NCI-H748 treated with DMSO at 0.1 percent for 48 hours (cell line): ENCODE results near the gene MRPS2.
"Not testable (repeated sequence)": the region's sequence is repeated elsewhere in the genome, so short reads cannot be mapped to it uniquely, and the experiment has no call there.

ENCODE experiments used
- DNase-seq: peaks from one replicate; lab custom pipeline; 2025; lab: John Stamatoyannopoulos, UW

MRPS2 gene

DNA sequence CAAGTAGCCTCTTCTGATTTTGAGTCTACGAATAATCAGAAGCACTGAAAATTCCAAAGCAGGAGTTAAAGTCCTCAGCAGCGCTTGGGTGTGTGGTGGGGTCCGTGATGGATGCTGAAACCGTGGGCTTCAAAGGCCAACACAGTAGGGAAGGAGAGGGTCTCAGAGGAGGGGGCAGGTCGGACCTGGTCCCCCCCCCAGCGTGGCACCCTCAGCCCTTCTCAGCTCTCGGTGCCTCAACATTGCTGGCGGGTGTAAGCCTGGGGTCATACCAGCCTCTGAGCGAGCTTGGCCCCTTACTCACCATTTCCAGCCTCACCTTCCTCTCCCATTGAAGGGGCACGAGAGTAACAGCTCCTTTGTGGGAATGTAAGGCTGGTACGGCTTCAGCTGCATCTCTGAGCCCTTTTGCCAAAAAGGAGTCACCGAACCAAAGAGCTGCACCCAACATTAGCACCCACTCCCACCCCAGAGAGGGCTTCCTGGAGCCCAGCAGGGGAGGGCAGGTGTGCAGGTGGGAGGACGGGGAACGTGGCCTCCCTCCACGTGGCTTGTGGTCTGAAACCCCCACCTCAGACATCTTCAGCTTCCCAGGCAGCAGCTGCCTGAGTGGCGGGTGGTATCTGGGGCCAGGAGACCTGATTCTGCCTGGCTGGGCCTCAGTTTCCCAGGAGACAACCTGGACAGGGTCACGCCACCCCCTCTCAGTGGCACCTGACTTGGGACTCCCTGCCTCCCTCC, 14.0 kb downstream of the MRPS2 start:
- no peak for DNase-seq

DNA sequence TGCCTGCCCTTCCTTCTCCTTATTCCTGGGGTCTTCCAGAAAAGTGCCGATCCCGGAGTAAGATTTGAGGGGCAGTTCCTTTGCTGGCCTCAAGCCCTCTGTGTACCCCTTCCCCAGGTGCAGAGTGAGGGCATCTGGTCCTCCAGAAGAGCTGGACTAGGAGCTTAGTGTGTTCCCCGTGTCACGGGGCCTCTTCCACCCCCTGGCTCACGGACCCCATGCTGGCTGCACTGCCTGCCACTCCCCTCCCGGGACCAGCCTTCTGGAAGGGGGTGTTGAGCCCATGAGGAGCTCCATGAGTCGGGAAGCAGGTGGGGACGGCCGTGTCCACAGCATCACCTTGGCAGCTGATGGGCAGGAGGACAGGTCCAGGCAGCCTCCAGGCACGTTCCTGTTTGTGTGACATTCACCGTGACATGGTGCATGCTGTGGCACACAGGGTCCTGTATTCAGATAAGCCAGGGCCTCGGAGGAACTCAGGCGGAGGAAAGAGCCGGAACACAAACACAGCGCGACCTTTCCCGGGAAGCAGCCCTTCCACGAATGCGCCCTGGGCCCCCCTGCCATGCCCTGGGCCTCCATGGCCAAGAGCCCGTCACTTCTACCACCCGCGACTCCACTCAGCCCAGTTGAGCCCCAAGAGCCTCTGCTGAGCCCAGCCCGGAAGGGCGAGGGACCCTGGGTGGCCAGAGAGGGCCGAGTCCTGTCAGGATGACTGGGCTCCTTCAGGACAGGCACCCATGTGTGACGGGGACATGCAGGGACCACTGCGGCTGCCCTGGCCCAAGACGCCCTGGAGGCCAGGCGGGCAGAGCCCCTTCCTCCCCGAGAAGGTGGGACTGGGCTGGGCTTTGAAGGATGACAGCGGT, 14.8 kb downstream of the MRPS2 start:
- no peak for DNase-seq

DNA sequence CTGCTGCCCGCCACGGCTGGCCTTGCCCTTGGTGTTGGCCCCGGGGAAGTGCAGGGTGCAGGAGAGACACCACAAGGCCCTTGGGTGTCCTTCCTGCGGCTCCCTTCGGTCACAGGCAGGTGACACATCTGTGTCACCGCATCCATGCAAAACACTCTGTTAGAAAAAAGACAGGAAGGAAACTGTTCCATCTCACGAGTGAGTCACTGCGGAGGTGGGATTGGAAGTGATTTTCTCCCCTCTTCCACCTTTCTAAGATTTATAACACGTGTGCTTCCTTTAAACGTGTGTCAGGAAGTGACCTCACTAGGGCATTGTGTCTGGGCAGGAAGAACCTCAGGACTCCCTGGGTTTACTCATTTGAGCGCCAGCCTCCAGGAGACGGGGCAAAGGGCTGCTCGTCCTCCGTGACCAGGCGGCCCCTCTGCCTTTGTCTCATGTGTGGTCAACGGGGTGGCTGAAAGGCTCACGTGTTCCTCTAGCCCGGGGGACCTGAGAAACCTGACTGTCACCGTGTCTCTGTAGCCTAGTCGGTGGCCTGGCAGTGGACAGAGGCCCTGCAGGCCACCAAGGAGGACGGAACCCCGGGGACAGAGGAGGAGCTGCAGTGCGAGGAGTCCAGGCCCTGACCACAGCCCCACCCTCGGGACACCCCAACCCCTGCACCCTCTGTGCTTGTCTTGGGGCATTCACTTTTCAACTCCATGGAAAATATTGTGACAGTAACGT, 15.8 kb downstream of the MRPS2 start:
- DNase-seq, result no peak

DNA sequence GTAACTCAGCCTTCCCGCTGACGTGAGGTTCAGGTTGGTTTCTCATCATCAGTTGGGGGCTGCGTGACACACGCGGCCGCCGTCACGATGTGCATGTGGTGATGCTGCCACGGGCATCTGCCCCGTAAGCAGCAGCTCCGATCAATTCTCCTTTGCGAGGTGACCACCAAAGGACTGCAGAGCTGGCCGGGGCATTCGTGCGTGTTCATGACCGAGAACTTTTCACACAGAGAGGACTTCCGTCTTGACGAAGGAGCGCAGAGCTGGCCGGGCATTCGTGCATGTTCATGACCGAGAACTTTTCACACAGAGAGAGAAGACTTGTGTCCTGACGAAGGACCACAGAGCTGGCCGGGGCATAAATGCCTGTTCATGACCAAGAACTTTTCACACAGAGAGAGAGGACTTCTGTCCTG, 16.9 kb downstream of the MRPS2 start:
- no peak for DNase-seq

DNA sequence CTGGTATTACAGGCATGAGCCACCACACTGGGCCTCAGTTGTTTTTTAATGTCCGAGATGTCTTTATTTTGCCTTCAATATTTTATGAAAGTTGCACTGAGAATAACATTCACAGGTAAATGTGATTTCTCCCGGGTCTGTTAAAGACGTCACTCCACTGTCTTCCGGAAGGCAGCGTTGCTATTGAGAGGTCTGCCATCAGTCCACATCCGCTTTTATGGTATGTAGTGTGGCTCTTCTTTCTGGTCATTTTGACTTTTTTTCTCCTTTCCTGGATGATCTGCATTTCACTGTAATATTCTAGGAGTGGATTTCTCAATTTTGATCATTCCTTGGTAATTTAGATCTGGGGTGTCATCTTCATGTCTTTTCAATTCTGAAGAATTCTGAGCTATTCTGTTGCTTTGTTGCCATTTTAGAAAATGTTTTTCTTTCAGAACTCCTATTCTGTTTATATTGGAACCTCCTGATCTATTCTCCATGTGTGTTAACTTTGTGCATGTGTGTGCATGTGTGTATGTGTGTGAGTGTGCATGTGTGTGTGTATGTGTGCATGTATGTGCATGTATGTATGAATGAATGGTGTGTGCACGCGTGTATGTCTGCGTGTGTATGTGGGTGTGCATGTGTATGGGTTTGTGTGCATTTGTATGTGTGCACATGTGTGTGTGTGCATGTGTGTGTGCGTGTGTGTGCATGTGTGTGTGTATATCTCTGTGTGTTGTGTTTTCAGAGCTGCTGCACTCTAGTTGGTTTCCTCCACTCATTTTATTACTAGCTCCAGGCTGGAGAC, 18.9 kb downstream of the MRPS2 start:
- no peak for DNase-seq

DNA sequence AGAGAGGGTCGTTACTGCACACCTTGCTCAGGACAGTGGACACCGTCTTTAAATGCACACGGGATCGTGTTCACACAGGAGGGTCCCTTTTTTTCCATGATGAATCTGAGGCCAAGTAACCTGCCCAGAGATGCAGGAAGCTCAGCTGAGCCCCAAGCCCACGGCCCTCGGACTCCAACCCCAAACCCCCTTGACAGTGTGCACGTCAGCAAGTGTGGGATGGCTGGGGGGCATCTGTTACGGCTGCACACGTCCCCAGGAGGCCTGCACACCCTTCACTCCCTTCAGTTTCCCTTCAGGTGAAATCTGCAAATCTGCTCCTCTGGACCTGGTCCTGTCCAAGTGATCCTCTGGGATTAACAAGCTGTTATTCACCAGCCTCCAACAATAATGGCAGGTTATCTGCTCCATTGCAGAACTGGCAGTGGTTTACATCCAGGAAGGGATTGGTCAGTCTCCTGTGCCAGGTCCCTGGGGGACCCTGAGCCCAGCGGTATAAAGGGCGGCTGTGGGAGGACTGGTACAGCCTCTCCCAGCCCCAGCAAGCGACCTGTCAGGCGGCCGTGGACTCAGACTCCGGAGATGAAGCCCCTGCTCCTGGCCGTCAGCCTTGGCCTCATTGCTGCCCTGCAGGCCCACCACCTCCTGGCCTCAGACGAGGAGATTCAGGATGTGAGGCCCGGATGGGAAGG, 20.6 kb downstream of the MRPS2 start, which contains the start of gene LCN1:
LCN1 (plus strand) TSS at position 525 of the 692 bp plus-strand sequence; CDS start at position 583, 58 bp downstream.
- no peak for DNase-seq

DNA sequence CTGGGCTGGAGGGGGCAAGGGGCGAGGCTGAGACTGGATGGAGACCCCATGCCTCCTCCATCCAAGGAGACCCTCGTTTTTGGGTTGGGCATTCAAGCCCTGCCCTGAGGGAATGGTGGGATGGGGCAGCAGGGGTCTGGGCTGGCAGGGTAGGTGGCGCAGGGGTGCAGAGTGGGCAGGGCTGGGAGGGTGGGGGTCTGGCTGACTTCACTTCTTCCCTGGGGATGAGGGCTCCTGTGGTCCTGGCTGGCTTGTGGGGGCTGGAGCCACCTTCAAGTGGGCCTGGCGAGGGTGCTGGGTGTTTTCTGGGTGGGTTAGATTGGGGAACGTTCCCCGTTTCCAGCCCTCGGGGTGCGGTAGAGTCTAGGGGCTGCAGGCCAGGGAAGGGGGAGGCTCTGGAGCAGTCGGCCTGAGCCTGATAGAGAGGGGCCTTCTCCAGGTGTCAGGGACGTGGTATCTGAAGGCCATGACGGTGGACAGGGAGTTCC, 21.2 kb downstream of the MRPS2 start:
- DNase-seq, result no peak

DNA sequence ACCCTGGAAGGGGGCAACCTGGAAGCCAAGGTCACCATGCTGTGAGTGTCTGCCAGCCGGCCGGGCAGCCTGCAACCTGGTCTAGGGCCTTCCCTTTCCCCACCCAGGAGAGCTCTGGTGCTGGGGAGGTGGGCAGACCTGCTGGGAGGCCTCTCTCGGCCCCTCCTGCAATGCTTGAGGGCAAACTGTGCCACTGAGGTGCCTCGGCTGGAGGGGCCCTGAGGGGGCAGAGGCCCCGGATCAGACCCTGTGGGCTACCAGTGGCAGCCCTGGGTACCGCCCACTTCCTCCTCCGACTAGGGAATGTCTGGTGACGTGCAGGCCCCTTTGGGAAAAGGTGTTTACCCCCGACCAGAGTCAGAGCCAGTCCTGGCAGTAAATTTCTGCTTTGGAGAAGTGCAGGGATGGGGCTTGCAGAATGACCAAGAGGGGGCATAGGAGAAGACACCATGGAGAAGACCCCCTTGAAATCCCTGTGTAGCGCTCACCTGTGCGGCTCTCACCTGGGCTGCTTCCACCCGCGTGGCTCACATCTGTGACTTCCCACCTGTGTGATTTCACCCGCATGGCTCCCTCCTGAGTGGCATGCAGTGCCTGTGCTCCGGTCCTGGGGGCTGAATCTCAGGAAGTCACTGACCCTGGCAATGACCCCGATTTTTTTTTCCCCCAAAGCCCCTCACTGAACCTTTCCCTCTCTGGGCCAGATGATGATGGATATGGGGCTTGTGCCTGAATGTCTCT, 21.8 kb downstream of the MRPS2 start:
- no peak for DNase-seq

DNA sequence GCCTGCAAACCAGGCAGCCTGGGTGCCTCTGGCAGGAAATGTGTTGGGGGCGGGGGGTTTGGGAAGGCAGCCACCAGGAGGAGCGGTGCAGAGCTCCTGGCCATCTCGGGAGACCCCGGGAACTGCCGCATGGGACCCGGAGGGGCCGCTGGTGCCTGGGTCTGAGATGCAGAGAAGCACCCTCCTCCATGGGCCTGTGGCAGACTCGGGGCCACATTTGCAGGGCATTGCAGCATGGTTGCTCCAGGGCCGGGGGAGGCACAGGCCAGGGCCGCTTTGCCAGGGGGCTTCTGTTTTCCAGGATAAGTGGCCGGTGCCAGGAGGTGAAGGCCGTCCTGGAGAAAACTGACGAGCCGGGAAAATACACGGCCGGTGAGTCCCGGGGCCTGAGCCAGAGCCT, 22.4 kb downstream of the MRPS2 start:
- DNase-seq, result no peak

DNA sequence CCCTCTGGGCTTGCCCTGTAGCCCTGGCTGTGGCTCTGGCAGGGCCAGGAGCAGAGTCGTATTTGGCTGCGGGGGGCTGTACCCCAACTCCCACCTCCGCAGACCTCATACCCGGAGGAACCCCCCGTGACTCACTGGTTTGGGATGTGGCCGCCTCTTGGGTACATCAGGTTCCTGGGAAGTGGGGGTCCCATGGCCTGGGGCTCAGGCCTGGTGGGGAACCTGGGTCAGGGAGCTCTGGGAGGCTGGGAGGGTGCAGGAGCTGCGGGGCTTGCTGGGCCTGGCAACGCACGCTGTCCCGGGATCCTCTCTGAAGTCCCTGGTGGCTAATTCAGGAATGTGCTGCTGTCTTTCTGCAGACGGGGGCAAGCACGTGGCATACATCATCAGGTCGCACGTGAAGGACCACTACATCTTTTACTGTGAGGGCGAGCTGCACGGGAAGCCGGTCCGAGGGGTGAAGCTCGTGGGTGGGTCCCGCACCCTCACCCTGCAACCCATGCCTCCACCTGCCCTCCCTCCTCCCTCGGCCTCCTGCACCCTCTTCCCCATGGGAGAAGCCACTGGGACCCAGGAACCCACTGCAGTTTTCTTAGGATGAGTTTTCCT, 23.1 kb downstream of the MRPS2 start:
- DNase-seq, result no peak

DNA sequence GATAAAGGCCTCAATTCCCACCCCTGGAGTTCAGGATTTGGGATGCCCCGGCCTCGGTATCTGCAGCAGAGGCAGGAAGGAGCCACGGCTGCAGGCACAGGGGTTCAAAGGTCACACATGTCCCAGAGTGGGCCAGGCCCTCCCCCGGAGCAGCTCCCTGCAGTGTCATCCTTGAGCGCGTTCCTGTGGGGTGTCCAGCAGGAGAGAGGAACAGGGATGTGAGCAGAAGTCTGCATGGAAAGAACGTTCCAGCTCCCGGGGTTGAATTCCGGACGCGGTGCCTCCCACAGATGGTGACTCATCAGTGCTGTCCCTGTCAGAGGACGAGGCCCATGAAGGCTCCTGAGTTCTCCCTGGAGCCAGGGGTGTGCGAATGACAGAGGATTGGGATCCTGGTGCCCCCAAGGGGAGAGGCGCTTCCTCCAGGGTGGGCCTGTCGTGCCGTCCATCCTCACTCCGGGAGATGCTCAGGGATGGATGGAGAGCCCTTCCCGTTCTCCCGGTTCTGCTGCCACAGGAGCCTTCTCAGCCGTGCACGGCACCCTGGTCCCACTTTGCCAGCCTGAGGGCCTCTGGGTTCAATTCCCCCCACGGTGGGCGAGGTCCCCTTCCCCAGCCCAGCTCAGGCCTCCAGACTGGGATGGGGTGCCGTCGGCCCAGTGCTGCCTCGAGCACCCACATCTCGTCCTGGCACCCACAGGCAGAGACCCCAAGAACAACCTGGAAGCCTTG, 23.8 kb downstream of the MRPS2 start:
- no peak for DNase-seq

DNA sequence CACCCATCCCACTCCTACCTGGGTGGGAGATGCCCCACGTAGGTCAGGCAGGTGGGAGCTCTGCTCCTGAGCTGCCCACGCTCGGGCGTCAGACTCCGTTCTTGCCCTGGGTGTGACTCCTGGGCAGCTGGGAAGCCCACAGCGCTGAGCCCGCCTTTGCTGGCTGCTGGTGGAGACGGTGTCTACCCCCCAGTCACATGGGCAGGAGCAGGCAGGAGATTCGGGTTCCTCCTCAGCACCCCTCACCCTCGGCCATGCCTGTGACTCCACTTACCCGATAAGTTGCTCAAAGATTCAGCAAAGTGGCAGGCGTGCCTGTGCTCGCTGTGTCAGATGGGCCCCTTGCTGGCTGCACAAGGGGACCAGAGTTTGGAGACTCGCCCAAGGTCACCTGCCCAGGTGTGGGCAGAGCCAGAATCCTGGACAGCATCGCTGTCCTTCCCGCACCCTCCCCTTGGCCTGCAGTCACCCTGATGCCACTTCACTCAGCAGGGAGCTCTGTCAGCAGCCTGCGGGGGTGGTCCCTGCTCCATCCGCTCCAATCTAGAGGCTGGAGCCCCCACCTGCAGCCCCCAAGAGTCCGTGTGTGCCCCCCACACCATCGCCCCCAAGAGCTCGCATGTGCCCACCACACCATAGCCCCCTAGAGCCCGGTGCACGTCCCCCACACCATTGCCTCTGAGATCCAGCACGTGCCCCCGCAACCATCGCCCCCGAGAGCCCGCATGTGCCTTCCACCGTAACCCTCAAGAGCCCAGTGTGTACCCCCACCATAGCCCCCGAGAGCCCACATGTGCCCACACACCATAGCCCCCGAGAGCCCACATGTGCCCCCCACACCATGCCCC, 25.0 kb downstream of the MRPS2 start:
- DNase-seq, result no peak

DNA sequence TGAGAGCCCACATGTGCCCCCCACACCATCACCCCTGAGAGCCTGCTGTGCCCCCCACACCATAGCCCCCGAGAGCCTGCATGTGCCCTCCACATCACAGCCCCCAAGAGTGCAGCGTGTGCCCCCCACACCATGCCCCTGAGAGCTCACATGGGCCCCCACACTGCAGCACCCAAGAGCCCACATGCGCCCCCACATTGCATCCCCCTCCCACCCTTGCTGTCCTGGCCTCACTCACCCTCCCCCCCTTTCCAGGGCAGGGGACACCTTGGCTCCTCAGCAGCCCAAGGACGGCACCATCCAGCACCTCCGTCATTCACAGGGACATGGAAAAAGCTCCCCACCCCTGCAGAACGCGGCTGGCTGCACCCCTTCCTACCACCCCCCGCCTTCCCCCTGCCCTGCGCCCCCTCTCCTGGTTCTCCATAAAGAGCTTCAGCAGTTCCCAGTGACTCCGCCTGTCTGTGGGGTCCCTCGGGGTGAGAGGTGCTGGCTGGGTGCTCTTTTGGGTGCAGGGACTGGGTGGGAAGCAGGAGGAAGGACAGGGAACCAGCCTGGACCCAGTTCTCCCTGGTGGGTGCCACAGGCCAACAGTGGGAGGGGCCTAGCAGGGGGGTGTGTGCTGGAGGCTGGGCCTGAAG, 25.7 kb downstream of the MRPS2 start:
- DNase-seq, result no peak

DNA sequence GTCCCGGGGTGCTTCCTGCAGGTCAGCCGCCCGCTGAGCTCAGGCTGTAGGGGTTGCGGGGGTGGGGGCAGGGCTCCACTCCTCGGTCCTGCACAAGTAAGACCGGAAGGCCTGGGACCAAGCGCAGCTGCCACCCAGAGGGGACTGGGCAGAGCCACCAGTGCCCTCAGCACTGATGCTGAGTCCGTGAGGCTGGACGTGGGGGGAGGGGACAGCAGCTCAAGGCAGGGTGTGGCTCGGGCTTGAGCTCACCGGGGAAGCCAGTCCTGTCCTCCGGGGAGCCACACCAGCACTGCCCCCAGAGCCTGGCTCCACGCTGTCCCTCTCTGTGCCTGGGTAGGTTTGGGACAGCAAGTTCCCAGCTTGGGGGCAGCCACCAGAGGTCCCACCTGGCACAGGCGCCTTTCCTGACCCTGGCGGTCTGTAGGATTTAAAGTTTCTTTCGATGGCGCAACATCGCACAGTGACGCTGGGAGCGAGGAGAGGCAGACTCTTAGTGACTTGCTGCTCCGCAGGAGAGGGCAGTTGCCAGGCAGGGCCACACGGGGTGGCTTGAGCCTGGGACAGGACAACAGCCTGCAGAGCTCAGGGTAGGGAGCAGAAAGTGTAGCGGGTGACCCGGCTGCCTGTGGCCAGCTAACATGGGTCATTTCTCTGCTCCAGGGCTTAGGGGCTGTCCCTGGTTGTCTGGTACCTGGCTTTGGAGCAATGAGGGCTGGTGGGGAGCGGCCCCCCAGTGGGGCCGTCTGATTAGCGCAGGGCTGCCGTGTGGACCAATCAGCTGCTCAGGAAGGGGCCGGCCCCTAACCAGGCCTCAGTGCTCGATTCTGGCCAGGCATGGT, 26.5 kb downstream of the MRPS2 start:
- DNase-seq, result no peak

DNA sequence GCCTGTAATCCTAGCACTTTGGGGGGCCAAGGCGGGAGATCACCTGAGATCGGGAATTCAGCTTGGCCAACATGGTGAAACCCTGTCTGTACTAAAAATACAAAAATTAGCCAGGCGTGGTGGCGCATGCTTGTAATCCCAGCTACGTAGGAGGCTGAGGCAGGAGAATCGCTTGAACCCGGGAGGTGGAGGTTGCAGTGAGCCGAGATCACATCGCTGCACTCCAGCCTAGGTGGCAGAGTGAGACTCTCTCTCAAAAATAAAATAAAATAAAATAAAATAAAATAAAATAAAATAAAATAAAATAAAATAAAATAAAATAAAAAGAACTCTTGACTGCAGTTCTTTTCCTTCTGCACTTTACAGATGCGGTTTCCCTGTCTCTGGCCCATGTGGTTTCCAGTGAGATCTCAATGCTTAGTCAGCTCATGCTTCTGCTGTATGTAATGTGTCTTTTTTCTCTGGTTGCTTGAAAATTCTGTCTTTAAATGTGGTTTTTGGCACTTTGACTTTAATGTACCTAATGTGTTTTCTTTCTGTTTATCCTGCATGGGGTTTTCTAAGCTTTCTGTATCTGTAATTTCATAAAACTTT, 28.5 kb downstream of the MRPS2 start:
- not testable (repeated sequence) for DNase-seq

DNA sequence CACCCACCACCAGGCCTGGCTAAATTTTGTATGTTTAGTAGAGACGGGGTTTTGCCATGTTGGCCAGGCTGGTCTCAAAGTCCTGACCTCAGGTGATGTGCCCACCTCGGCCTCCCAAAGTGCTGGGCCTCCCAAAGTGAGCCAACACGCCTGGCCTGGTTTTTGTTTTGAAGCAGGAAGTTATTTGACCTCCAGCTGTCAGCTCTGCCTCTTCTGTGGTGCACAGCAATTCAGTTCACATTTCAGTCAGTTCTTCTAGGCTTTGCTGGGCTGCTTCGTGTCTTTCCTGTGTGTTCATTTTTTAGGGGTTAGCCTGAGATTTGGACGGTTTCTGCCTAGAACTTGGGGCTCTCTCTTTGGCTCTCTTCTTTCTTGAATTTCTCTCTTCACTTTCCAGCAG, 29.7 kb downstream of the MRPS2 start:
- no peak for DNase-seq
